NT2/D1 (cell line): Measurements from ENCODE around the gene LIMCH1.

Source experiments
- SUZ12 ChIP-seq: IDR thresholded peaks from 2 replicates; pipeline ENCODE4 v1.6.1; 2011; ENCODE audit not compliant: insufficient read length, insufficient read depth; ENCODE audit errors: extremely low read depth
- YY1 ChIP-seq: IDR thresholded peaks from 2 replicates; pipeline ENCODE4 v1.6.1; 2011; ENCODE audit not compliant: insufficient read length, insufficient read depth
- ZNF274 ChIP-seq: IDR thresholded peaks from 2 replicates; pipeline ENCODE4 v1.6.1; 2011; ENCODE audit warnings: mild to moderate bottlenecking, low read depth, low read length

DNA sequence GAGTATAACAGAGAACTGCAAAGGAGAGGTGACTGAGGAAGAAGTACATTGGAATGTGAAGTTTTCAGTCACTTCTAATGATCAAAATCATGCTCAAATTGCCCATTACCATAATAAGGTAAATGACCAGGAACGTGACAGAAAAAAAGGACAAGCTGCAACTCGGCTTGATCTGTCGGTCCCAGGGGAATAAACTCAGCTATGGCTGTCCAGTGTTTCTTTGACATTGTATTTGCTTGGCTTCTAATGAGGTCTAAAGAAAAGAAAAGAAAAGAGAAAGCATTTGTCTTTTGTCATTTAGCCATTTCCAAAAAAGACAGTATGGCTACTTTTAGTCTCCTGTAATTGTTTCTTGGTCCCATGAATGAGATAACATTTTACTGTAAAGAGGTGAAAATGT is 185.3 kb downstream of the LIMCH1 start:
- TF ChIP-seq SUZ12, result no peak
- no peak for TF ChIP-seq ZNF274
- TF ChIP-seq YY1, result no peak
